NOMO-1 treated with dmso at 0.1 percent for 144 hours (cell line): ENCODE data around the gene CHCHD6.

Experiments
- DNase-seq: peaks from one replicate; lab custom pipeline; 2025; ENCODE audit not compliant: unreplicated experiment; lab: John Stamatoyannopoulos, UW

The CHCHD6 gene

DNA sequence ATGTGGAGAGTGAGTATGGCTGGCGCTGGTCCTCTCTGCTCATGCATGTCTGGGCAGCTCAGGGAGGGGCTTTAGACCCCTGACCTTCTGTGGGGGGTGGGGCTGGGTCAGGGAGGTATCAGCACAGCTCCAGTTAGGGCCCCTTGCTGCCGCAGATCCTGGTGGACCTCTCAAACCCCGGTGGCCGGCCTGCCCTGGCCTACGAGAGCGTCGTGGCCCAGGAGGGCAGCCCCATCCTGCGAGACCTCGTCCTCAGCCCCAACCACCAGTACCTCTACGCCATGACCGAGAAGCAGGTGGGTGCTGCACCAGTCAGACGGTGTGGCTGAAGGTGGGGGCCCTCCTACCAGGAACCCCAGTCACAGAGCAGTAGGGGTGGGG lies 299.1 kb downstream of the CHCHD6 start:
- no peak for DNase-seq

DNA sequence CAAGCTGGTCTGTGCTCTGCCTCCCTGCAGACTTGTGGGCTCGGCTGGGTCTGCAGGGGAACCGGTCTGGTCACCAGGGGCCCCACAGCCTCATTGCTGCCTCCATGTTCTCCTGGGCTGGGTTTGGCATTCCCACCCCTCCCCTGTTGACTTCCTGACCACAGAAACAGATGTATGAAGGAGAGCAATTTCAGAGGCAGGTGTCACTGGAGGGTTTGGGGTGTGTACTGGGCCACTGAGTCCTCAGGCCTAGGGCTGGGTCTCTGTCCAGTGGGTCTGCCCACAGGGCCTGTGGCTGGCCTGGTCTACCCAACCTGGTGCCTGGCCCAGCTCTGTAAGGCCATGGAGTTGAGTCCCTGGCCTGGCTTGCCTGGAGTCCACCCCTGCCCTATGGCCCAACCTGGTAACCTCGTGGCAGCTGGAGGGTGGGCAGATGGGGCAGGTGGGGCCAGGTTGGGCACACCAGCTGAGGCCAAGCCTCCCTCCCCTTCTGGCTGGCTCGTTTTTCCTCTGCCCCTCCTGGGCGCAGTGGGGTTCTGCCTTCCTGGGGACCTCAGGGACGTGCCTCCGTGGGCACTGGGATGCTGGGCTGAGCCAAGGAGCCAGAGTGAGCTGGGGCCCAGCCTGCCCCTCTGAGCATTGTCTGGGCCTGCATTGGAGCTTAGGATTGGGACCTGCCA lies 299.7 kb downstream of the CHCHD6 start:
- no peak for DNase-seq

DNA sequence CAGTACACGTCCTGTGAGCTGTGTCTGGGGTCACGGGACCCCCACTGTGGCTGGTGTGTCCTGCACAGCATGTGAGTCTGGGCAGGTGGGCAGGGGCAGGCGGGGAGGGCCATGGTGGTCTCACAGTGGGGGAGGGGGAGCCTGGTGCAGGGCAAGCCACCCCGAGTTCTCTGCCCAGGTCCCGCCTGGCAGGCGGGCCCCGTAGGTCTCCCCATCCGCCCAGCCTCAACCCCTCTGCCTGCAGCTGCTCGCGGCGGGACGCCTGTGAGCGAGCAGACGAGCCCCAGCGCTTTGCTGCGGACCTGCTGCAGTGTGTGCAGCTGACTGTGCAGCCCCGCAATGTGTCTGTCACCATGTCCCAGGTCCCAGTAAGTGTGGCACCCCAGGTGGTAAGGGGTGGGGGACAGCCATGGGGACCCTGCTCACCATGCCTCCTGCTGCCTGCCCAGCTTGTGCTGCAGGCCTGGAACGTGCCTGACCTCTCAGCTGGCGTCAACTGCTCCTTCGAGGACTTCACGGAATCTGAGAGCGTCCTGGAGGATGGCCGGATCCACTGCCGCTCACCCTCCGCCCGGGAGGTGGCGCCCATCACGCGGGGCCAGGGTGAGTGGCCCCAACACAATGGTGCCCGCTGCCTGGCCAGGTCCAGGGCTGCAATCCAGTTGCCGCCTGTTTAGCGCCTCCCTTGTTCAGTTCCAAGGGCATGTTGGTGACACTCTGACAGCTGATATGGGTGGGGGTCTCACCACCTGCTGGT lies 300.8 kb downstream of the CHCHD6 start:
- no peak for DNase-seq

DNA sequence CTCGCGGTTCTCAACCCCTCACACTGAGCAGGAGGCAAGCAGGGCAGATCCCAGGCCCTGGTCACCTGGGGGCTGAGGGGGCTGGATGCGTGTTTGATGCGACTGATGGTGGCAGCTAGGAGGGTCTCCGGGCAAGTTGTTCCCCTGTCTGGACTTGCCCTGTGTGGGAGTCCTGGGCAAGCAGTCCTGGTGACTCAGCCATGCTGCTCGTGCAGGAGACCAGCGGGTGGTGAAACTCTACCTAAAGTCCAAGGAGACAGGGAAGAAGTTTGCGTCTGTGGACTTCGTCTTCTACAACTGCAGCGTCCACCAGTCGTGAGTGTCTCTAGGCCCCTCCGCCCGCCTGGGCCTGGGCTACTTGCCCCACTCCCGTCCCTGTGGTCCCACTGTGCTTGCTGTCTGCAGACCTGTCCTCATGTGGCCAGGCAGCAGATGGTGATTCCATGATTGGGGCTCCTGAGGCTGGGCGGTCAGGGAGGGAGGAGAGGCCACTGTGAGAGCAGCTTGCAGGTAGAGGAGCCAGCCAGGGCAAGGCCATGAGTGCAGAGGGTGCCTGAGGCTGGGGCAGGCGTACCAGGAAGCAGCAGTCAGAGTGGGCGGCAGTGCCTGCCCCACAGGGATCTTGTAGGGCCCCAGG lies 301.9 kb downstream of the CHCHD6 start:
- DNase-seq: no peak

DNA sequence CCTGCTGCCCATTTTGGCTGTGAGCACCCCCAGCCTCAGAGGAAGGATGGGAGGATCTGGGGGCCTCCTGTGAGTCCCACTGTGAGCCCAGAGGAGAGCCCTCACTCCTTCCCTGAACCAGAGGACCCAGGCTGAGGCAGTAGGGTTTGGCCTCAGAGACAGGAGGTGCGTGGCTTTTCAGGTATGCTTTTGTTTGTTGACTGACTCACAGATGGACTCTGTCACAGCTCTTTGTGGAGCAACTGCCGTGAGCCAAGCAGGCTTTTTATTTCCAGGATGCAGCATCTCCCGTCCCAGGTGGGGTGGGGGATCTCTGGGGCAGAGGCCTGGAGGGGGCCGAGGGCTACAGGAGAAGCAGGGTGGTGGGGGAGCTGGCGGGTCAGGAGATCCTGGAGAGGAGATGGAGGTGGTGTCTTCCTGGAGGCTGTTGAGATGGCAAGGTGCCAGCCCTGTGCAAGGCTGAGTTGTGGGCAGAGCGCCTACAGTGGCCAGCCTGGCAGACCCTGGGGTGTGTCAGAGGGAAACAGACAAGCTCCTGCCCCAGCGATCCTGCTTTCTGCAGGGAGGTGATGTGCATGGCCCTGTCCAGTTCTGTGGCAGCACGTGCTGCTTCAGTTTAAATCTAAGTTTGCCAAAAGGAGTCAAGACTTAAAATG lies 302.9 kb downstream of the CHCHD6 start:
- DNase-seq: no peak

DNA sequence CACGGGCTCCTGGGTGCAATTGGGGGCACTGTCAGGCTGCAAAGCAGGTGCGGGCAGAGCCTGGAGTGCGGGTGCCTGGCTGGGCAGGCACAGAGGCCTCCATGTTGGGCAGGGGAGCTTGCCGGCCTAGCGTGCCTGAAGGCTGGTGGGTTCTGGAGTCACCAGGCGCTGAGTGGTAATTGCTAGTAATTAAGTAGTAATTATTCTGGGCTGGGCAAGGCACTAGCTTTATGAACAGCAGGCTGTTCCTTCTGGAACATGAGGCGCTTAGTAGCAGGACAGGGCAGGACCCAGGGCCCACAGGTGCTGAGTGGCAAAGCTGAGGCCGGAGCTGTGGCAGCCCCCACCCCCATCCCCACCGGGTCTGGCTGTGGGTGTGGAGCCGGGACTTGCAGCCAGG lies 304.2 kb downstream of the CHCHD6 start:
- no peak for DNase-seq

DNA sequence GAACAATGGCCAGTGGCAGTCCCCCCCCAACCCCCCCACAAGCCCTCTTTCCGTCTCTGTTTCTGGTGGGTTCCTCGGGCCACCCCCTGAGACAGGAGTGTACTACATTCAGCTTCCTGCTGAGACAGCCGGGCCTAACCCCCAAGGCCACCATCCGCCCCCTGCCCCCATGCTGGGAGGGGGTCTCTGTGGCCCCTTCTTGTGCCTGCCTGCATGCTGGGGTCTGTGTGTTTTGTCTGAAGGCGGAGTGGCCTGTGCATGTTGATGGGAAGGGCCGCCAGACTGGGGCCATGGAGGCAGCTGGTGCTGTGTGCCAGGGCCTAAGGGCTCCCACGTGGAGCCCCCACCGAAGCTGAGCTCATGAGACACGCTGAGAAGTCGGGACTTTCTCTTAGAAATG lies 305.5 kb downstream of the CHCHD6 start:
- no peak for DNase-seq
